GM23248 (cell line): ENCODE data around the gene DLGAP3. TPM values are rescaled to one million over a fixed set of nuclear protein-coding genes. Genes with fewer than 3 reads are reported as not detected.
A peak's percentile ranks its signal among the peaks of the same experiment; 100 is the strongest.

Source experiments
- DNase-seq: peaks from one replicate; pipeline ENCODE4 v3.0.0-alpha.2; 2015
- H2AFZ ChIP-seq: fragments of 200-600 bp; sonication (generic); 2 replicates; pipeline ENCODE4 v1.6.1; 2016; ENCODE audit warnings: antibody characterized with exemption
- H3F3A ChIP-seq: fragments of 200-600 bp; sonication (generic); 2 replicates; pipeline ENCODE4 v1.6.1; 2016; ENCODE audit warnings: mild to moderate bottlenecking, antibody characterized with exemption, mixed run types; ENCODE audit not compliant: insufficient read depth
- H3K27ac ChIP-seq: fragments of 200-600 bp; sonication (generic); 2 replicates; pipeline ENCODE4 v1.5.1; 2016; ENCODE audit warnings: mild to moderate bottlenecking
- H3K27me3 ChIP-seq: fragments of 200-600 bp; sonication (generic); replicated peaks from 2 replicates; pipeline ENCODE4 v1.6.1; 2016; ENCODE audit warnings: mild to moderate bottlenecking; ENCODE audit not compliant: insufficient read depth
- H3K36me3 ChIP-seq: fragments of 200-600 bp; sonication (generic); 2 replicates; pipeline ENCODE4 v1.6.1; 2016; ENCODE audit warnings: low read depth, mild to moderate bottlenecking
- H3K4me1 ChIP-seq: fragments of 200-600 bp; sonication (generic); 2 replicates; pipeline ENCODE4 v1.6.1; 2016; ENCODE audit warnings: mild to moderate bottlenecking; ENCODE audit not compliant: insufficient read depth
- H3K4me2 ChIP-seq: fragments of 200-600 bp; sonication (generic); one replicate; pipeline ENCODE4 v1.6.1; 2016; ENCODE audit warnings: mild to moderate bottlenecking; ENCODE audit not compliant: unreplicated experiment
- H3K4me3 ChIP-seq: fragments of 200-600 bp; sonication (generic); 2 replicates; pipeline ENCODE4 v1.5.1; 2016; ENCODE audit warnings: mild to moderate bottlenecking
- H3K79me2 ChIP-seq: fragments of 200-600 bp; sonication (generic); 2 replicates; pipeline ENCODE4 v1.6.1; 2016; ENCODE audit warnings: mild to moderate bottlenecking; ENCODE audit not compliant: insufficient read depth
- H3K9ac ChIP-seq: fragments of 200-600 bp; sonication (generic); 2 replicates; pipeline ENCODE4 v1.6.1; 2016; ENCODE audit warnings: mild to moderate bottlenecking
- H3K9me2 ChIP-seq: fragments of 200-600 bp; sonication (generic); 2 replicates; pipeline ENCODE4 v1.6.1; 2016; ENCODE audit warnings: mixed run types, mild to moderate bottlenecking, moderate library complexity; ENCODE audit not compliant: insufficient read depth
- H3K9me3 ChIP-seq: fragments of 200-600 bp; sonication (generic); one replicate; pipeline ENCODE4 v1.6.1; 2017; ENCODE audit warnings: low read depth
- H4K20me1 ChIP-seq: fragments of 200-600 bp; sonication (generic); 2 replicates; pipeline ENCODE4 v1.6.0; 2016; ENCODE audit not compliant: insufficient read depth
- EZH2 ChIP-seq: fragments of 200-600 bp; sonication (generic); IDR thresholded peaks from 2 replicates; pipeline ENCODE4 v1.6.1; 2018; ENCODE audit warnings: antibody characterized with exemption, mild to moderate bottlenecking; ENCODE audit not compliant: insufficient read depth, poor library complexity, severe bottlenecking
- EZH2phosphoT487 ChIP-seq: fragments of 200-600 bp; sonication (generic); IDR thresholded peaks from 2 replicates; pipeline ENCODE4 v1.6.1; 2018; ENCODE audit warnings: antibody characterized with exemption, moderate library complexity, mild to moderate bottlenecking, low read depth; ENCODE audit not compliant: insufficient read depth
- WGBS, 2 experiments: methylation state at CpG; one replicate each; pipeline ENCODE4 v1.1.6; 2015 to 2017; ENCODE audit warnings: low lambda C conversion rate in 2 of 2, low coverage in 1 of 2; ENCODE audit errors: missing lambda C conversion rate in 2 of 2; 5-methylcytosine and 5-hydroxymethylcytosine counted together
- in situ Hi-C: fragments of 300-500 bp; cut with MboI; formaldehyde crosslinking; loops from 2 replicates; pipeline ENCODE4 v1.15.0; 2020
- polyA plus RNA-seq: library from polyadenylated mRNA; unstranded; fragments of >200 nt; fragmentation: Nextera tagmentation; extraction: Ambion mirVana; gene quantifications from 2 replicates; pipeline ENCODE4 v1.2.1, GENCODE V29; 2016
- total RNA-seq: library from RNA; depleted of rRNA; stranded (reverse); fragments of >200 nt; shearing (Covaris generic); gene quantifications from 2 replicates; pipeline ENCODE4 v1.2.3, GENCODE V29; 2014

The DLGAP3 gene
- total and polyA plus RNA-seq, 2 experiments from 2014 or later = 0.11 TPM; not detected in 1

DNA sequence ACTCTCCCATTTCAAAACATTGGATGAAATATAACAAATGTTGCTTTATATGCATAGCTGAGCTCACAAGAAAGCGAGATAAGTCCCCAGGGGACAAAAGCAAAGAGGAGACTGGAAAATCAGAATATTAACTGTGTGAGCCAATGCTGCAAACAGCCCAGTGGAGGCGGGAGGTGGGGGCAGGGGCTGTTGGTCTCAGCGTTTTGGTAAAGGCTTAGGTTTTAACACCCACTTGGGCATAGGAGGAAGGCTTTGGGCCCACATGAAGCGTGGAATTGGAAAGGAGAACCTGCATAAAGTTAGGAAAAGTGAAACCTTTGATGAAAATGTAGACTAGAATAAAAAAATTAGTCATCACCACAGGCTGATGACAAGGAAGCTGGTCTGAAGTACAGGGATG, 39.7 kb downstream of the DLGAP3 start:
- Histone ChIP-seq H3K27me3 (peaks cover 6% of the 10 kb centered on the region), H3F3A (no peaks in the 10 kb centered on the region), H3K36me3 (no peaks in the 10 kb centered on the region), H2AFZ (no peak overlapping the region), H3K4me3 (no peak overlapping the region), H3K9me3 (no peaks in the 10 kb centered on the region), H3K9me2 (no peaks in the 10 kb centered on the region), H3K4me2 (no peak overlapping the region), H3K4me1 (no peaks in the 10 kb centered on the region), H3K9ac (no peak overlapping the region), H4K20me1 (no peaks in the 10 kb centered on the region), H3K79me2 (no peaks in the 10 kb centered on the region), H3K27ac (no peak overlapping the region)
- 30 to 33% methylated on average over 4 of the region's 4 CpGs for WGBS, 2 experiments
- TF ChIP-seq EZH2phosphoT487 = no peak
- TF ChIP-seq EZH2 = no peak
- in situ Hi-C loops = no loop called here
- no peak for DNase-seq

DNA sequence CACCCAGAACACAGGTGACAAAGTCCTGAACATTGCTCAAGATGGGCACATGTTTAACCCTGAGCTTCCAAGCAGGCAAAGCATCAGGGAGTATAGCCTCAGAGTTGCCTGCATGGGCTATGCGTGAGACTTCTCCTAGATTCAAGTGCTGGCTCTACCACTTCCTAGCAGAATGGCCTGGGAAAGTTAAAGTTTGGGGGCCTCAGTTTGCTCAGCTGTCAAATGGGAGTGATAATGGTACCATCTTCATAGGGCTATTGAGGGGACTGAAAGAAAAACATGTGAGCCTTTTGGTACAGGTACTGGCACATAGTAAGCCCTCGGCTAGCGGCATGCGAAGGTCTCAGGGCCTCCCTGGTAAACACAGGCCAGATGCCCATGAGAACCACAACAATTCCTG, 41.9 kb downstream of the DLGAP3 start:
- H2AFZ ChIP-seq = no peak overlapping the region
- H4K20me1 ChIP-seq = no peaks in the 10 kb centered on the region
- H3K4me3 ChIP-seq = no peak overlapping the region
- H3F3A ChIP-seq = no peaks in the 10 kb centered on the region
- no peaks in the 10 kb centered on the region for H3K4me1 ChIP-seq
- DNase-seq = no peak
- peaks cover 26% of the 10 kb centered on the region for H3K27me3 ChIP-seq
- H3K36me3 ChIP-seq = no peaks in the 10 kb centered on the region
- H3K79me2 ChIP-seq = no peaks in the 10 kb centered on the region
- H3K9me3 ChIP-seq = no peaks in the 10 kb centered on the region
- in situ Hi-C loops = no loop called here
- H3K4me2 ChIP-seq = no peak overlapping the region
- 94 to 95% methylated on average over 4 of the region's 4 CpGs for WGBS, 2 experiments
- TF ChIP-seq EZH2phosphoT487 (no peak), EZH2 (no peak)
- H3K9me2 ChIP-seq = no peaks in the 10 kb centered on the region
- H3K27ac ChIP-seq = no peak overlapping the region
- H3K9ac ChIP-seq = no peak overlapping the region

DNA sequence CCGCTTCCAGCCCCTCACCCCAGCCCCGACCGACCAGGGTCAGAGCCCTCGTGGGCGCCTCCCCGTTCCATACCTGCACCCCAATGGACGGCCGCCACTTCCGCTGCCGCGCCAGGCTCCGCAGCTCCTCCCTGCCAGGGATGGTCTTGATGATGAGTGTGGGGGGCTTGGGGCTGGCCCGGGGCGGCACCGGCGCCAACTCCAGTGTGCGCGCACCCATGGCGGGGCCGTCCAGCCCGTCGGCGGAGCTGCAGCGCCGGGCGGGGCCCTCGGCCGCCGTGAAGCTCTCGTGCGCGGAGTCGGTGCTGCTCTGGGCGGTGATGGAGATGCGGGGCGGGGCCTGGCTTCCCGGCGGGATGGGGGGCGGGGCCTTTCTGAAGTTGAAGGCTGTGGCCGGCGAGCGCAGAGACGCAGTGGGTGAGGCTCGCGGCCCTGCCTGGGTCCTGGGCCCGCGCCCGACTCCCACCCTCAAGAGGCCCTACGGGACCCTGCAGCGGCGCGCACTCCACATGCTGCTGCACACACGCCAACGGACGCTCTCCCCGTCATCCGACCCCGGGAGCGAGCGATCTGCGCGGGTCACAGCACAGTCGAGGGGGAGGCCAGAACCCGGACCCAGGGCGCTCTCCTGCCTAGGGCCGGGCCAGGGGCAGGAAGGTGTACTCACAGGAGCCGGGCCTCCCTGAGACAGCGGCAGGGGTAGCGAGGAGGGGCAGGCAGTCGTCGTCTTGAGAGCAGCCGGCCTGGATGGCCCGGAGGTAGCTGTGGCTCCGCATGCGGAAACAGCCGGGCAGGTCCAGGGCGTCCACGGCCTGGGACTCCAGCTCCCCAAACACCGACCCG, 43.8 kb downstream of the DLGAP3 start:
- WGBS, 2 experiments = 5% methylated on average over 50 to 59 of the region's 80 CpGs
- Histone ChIP-seq H3K4me3 (peak overlapping the region; percentile 46), H3K27ac (no peak overlapping the region), H3K9me3 (no peaks in the 10 kb centered on the region), H3K4me1 (no peaks in the 10 kb centered on the region), H3K36me3 (no peaks in the 10 kb centered on the region), H3K9me2 (no peaks in the 10 kb centered on the region), H3F3A (no peaks in the 10 kb centered on the region), H3K27me3 (peaks cover 43% of the 10 kb centered on the region), H3K9ac (no peak overlapping the region), H4K20me1 (no peaks in the 10 kb centered on the region), H2AFZ (peak overlapping the region; percentile 64), H3K4me2 (peak overlapping the region; percentile 48), H3K79me2 (no peaks in the 10 kb centered on the region)
- in situ Hi-C loops = no loop called here
- TF ChIP-seq EZH2phosphoT487 = no peak
- peak; percentile 61 for DNase-seq

DNA sequence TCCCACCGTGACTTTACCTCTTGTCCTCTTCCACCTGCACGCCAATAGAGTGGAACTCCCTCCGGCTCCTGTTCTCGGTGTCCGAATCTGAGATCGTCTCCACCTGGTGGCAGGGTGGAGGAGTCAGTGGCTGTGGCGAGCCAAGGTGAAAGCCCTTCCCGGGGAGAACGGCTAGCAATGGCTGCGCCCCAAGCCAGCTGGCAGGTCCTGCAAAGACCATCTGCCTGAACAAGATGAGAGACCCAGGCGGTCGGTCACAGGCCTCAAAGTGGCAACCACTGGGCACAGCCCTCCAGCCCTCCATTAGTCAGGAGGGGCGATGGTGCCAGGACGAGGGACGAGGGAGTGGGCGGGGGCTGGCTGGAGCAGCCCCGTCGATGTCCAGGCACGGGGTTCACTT, 44.5 kb downstream of the DLGAP3 start:
- Histone ChIP-seq H4K20me1 (no peaks in the 10 kb centered on the region), H3K36me3 (no peaks in the 10 kb centered on the region), H3K9ac (no peak overlapping the region), H3K4me2 (no peak overlapping the region), H3F3A (no peaks in the 10 kb centered on the region), H3K4me3 (no peak overlapping the region), H3K9me3 (no peaks in the 10 kb centered on the region), H3K27me3 (peaks cover 47% of the 10 kb centered on the region), H3K79me2 (no peaks in the 10 kb centered on the region), H3K4me1 (no peaks in the 10 kb centered on the region), H2AFZ (no peak overlapping the region), H3K9me2 (no peaks in the 10 kb centered on the region), H3K27ac (no peak overlapping the region)
- in situ Hi-C loops = no loop called here
- WGBS, 2 experiments = 23 to 27% methylated on average over 18 to 19 of the region's 19 CpGs
- TF ChIP-seq EZH2phosphoT487 (no peak), EZH2 (no peak)
- no peak for DNase-seq
